Small intestine (tissue), 7 donors: Measurements from ENCODE around the gene SDCCAG8. TPM values are rescaled to one million over a fixed set of nuclear protein-coding genes. Genes with fewer than 3 reads are reported as not detected.
A peak's percentile ranks its signal among the peaks of the same experiment; 100 is the strongest.

Experiments
- DNase-seq, 2 donors: peaks; one replicate each; pipeline versions ENCODE4 v3.0.0 to v3.0.0-alpha.2; 2013
- FAIRE-seq: peaks from 2 replicates; lab custom pipeline; 2012; peaks lifted over from hg19 to GRCh38; lab: Jason Lieb, UNC
- H3K27ac ChIP-seq, 3 donors: one replicate each; pipeline ENCODE4 v1.5.1; 2013; ENCODE audit warnings: low read length in 2 of 3, mild to moderate bottlenecking in 2 of 3, control low read depth in 1 of 3, inconsistent platforms in 1 of 3, low read depth in 1 of 3, moderate library complexity in 1 of 3
- H3K27me3 ChIP-seq, 3 donors: one replicate each; pipeline ENCODE4 v1.6.1; 2013; ENCODE audit warnings: low read length in 3 of 3, inconsistent platforms in 1 of 3; ENCODE audit not compliant: control insufficient read depth in 3 of 3, insufficient read depth in 3 of 3
- H3K36me3 ChIP-seq, 3 donors: one replicate each; pipeline ENCODE4 v1.6.1; 2013; ENCODE audit warnings: low read length in 3 of 3, inconsistent platforms in 1 of 3, low read depth in 1 of 3, mild to moderate bottlenecking in 1 of 3, moderate library complexity in 1 of 3; ENCODE audit not compliant: control insufficient read depth in 3 of 3, insufficient read depth in 2 of 3
- H3K4me1 ChIP-seq, 3 donors: one replicate each; pipeline ENCODE4 v1.6.1; 2013; ENCODE audit warnings: low read length in 2 of 3, inconsistent platforms in 1 of 3, low read depth in 1 of 3, mild to moderate bottlenecking in 1 of 3, moderate library complexity in 1 of 3; ENCODE audit not compliant: control insufficient read depth in 3 of 3, insufficient read depth in 2 of 3
- H3K4me3 ChIP-seq, 3 donors: one replicate each; pipeline ENCODE4 v1.5.1; 2013; ENCODE audit warnings: low read length in 3 of 3, control low read depth in 1 of 3, inconsistent platforms in 1 of 3, low read depth in 1 of 3, mild to moderate bottlenecking in 1 of 3, moderate library complexity in 1 of 3
- H3K9me3 ChIP-seq, 2 donors: one replicate each; pipeline ENCODE4 v1.6.1; 2013; ENCODE audit warnings: low read depth in 1 of 2, low read length in 1 of 2; ENCODE audit not compliant: control insufficient read depth in 2 of 2, insufficient read depth in 1 of 2
- WGBS, 3 donors: extraction: QIAGEN DNeasy Blood & Tissue Kit; methylation state at CpG; one replicate each; pipeline ENCODE4 v1.1.7; 2013; 5-methylcytosine and 5-hydroxymethylcytosine counted together
- polyA plus RNA-seq, 4 donors: library from polyadenylated mRNA; stranded (reverse) in 3 of 4; unstranded in 1 of 4; fragments of 200-250 nt in 3 of 4; fragments of 120-200 nt in 1 of 4; gene quantifications; one replicate each; pipeline versions ENCODE4 v1.2.1 to v1.2.3, GENCODE V29; 2013
- donor health status: healthy with polysubstance abuse.
- donor health status: control.
- donor health status: control.
- donor health status: Bipolar disorder and iron deficiency.
- donor health status: healthy.

Gene SDCCAG8
- polyA plus RNA-seq, 4 donors, result 19.2 to 32.2 (median 23.6) TPM

DNA sequence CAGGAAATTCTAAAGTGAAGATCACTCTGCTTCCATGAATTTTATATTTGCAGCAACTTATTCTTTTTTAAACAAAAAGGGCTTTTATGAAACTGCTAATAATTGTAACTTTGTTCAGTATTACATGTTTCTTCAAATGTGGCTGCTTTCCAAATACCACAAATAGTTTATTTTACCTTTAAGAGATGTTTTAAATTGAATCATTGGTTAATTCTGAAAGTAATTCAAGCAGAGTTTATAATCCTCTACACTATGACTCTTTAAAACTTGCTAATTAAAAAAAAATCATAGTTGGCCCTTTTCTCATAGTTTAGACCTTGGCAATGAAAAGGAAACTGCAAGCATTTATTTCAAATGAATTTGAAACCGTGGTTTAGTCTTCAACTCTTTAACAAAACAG is 59.6 kb downstream of the SDCCAG8 start:
- no peak overlapping the region for H3K27ac ChIP-seq
- DNase-seq, result no peak
- H3K27me3 ChIP-seq, result no peaks in the 10 kb centered on the region
- no peak for FAIRE-seq
- H3K4me3 ChIP-seq, result no peak overlapping the region
- WGBS, 3 donors, result 36 to 67% (median 65%) methylated on average over 1 of the region's 1 CpG
- H3K4me1 ChIP-seq, result no peaks in the 10 kb centered on the region
- H3K36me3 ChIP-seq, result peaks cover 3 to 15% (median 5%) of the 10 kb centered on the region in 3 donors
- H3K9me3 ChIP-seq, result no peaks in the 10 kb centered on the region

DNA sequence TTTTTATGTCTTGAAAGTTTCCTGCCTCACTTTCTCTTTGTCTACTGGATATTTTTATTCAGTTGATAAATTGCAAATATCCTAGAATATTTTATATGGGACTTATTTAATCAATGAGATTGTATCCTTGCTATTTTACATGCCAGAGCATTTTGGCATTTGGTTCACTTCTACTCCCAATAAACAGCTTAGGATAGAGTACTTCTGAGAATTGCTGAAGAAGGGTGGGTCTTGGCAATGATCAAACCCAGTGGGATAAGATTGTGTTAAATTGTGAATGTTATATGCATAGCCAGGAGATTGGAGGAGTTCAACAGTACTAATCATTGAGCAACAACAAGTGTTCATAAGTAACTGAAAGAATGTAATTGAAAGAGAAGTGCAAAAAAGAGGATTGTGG is 60.1 kb downstream of the SDCCAG8 start:
- Histone ChIP-seq H3K27me3 (no peaks in the 10 kb centered on the region), H3K4me1 (no peaks in the 10 kb centered on the region), H3K9me3 (no peaks in the 10 kb centered on the region), H3K27ac (no peak overlapping the region), H3K36me3 (peaks cover 3 to 15% (median 5%) of the 10 kb centered on the region in 3 donors), H3K4me3 (no peak overlapping the region)
- FAIRE-seq, result no peak
- DNase-seq, result no peak

DNA sequence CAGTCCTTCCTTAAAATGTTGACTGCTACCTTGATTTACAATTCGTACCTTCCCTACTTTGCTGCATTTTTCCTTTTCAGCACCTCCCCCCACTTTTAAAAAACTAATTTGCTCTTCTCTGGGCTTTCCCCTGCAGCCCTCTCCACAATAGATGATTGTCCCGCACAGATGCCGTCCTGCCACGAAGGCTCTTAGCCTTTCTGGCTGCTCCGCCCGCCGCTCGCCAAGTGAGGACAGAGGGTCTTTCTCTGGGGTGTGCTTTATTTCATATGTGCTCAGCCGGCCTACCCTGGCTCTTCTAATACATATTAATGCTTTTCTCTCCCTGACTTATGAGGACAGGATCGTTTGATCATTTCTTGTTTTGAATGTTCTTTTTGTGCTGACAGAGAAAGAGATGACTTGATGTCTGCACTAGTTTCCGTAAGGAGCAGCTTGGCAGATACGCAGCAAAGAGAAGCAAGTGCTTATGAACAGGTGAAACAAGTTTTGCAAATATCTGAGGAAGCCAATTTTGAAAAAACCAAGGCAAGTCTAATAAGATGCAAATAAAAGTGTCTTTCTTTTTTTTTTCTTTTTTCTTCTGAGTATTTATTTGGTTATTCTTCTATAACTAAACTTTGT is 60.6 kb downstream of the SDCCAG8 start:
- H3K36me3 ChIP-seq, result peaks cover 3 to 15% (median 5%) of the 10 kb centered on the region in 3 donors
- no peak overlapping the region for H3K27ac ChIP-seq
- no peaks in the 10 kb centered on the region for H3K27me3 ChIP-seq
- no peak overlapping the region for H3K4me3 ChIP-seq
- no peaks in the 10 kb centered on the region for H3K9me3 ChIP-seq
- DNase-seq (no peak), FAIRE-seq (no peak)
- H3K4me1 ChIP-seq, result no peaks in the 10 kb centered on the region
- 75 to 87% (median 85%) methylated on average over 12 of the region's 12 CpGs for WGBS, 3 donors

DNA sequence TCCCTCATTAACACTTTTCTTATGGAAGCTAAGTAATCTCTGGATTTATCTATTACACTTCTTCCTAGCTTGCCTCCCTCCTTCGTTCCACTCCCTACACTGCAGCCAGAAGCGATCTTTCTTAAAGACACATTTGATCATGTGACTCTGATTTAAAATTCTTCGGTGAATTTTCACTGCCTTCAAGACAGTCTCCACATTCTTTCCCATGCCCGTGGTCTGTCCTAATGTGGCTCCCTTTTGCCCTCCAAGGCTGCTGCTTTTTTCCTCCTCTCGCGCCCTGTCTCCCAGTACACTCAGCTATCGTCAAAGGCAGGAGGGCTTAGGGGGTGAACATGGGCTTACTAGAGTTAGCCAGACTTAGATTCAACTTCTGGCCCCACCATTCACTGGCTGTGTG is 64.4 kb downstream of the SDCCAG8 start:
- Histone ChIP-seq H3K4me3 (no peak overlapping the region), H3K36me3 (peaks cover 0 to 11% (median 3%) of the 10 kb centered on the region in 3 donors), H3K4me1 (no peaks in the 10 kb centered on the region), H3K27me3 (no peaks in the 10 kb centered on the region), H3K27ac (no peak overlapping the region), H3K9me3 (no peaks in the 10 kb centered on the region)
- DNase-seq (no peak), FAIRE-seq (no peak)
- WGBS, 3 donors, result 88 to 95% (median 93%) methylated on average over 7 of the region's 7 CpGs

DNA sequence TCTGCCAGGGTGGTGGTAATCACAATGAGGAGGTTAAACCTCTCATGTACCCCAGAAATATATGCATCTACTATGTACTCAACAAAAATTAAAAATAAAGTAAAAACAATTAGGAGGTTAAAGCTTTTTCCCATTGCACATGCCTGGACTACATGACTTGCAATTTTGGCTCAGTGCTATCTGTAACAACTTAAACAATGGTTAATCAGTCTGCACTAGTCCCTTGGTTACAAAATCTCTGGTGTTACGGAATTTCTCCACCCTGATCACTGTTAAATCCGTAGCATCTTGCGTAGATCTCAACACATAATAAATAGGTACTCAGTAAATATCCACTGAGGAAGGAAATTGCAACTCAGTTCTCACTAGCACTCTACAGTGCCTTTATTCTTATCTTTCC is 66.5 kb downstream of the SDCCAG8 start:
- 89 to 94% (median 89%) methylated on average over 3 of the region's 3 CpGs for WGBS, 3 donors
- Histone ChIP-seq H3K36me3 (peaks cover 0 to 6% (median 3%) of the 10 kb centered on the region in 3 donors), H3K4me1 (no peaks in the 10 kb centered on the region)

DNA sequence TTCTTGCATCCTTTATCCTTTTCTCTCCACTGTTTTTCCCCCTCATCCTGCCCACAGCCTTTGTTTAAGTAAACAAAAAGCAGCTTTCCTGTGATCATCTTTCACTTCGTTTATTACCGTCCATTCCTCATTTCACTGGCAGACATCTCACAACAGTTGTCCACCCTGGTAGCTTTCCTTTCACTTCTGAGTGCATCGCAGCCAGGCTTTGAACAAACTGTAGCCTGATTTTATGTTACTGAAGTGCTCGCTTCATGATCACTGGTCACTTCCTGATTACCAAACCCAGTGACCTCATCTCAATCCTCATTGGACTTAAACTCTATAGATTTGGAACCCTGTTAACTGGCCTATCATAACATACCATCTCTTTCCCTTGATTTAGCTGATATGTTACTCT is 67.7 kb downstream of the SDCCAG8 start:
- 69 to 87% (median 85%) methylated on average over 4 of the region's 4 CpGs for WGBS, 3 donors
- no peak for FAIRE-seq
- H3K27ac ChIP-seq, result no peak overlapping the region

More for the DNA sequence above, 66.5 kb downstream of the SDCCAG8 start:
- Histone ChIP-seq H3K9me3 (no peaks in the 10 kb centered on the region), H3K27me3 (no peaks in the 10 kb centered on the region), H3K4me3 (no peak overlapping the region), H3K27ac (no peak overlapping the region)
- DNase-seq, result no peak
- FAIRE-seq, result no peak

DNA sequence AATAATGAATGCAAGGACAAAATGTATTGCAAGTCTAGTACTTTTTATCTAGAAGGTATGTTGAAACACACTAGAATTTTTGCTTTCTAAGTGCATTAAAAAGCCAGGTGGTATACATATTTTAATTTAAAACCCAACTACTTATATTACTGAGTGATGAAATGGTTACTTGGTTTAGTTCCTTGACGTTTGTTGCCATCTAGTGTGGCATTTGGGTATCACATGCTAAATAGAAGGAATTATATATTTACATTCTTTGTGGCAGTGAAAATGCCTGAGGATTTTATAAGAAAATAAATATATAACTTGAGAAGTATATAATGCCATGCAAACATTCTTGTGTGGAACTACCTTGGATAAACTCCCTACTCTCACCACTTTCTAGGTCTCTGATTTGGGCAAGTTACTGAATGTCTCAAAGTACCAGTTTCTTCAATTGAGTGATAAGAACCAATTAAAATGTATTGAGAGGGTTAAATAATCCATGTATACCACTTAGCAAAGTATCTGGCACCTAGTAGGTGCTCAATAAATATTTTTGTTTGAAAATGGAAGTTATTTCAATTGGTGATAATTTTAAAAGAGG is 69.6 kb downstream of the SDCCAG8 start:
- WGBS, 3 donors, result 0% methylated on average over 1 of the region's 1 CpG
- FAIRE-seq, result peak; percentile 92
- H3K4me3 ChIP-seq, result no peak overlapping the region
- DNase-seq, result peak; percentile 54 to 61
- H3K4me1 ChIP-seq, result no peaks in the 10 kb centered on the region
- no peak overlapping the region for H3K27ac ChIP-seq
- H3K27me3 ChIP-seq, result no peaks in the 10 kb centered on the region
- H3K36me3 ChIP-seq, result peaks cover 0 to 1% (median 0%) of the 10 kb centered on the region in 3 donors
- no peaks in the 10 kb centered on the region for H3K9me3 ChIP-seq

More for the DNA sequence above, 67.7 kb downstream of the SDCCAG8 start:
- H3K4me3 ChIP-seq, result no peak overlapping the region
- peaks cover 0 to 5% (median 1%) of the 10 kb centered on the region in 3 donors for H3K36me3 ChIP-seq
- H3K9me3 ChIP-seq, result no peaks in the 10 kb centered on the region
- DNase-seq, result no peak
- H3K4me1 ChIP-seq, result no peaks in the 10 kb centered on the region
- H3K27me3 ChIP-seq, result no peaks in the 10 kb centered on the region

DNA sequence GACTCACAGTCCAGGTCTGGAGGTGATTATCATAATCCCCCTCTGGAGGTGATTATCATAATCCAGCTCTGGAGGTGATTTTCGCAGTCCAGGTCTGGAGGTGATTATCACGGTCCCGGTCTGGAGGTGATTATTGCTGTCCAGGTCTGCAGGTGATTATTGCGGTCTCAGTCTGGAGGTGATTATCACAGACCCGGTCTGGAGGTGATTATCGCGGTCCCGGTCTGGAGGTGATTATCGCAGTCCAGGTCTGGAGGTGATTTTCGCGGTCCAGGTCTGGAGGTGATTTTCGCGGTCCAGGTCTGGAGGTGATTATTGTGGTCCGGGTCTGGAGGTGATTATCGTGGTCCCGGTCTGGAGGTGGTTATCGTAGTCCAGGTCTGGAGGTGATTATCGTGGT is 76.6 kb downstream of the SDCCAG8 start:
- Histone ChIP-seq H3K4me1 (no peaks in the 10 kb centered on the region), H3K36me3 (peaks cover 2 to 12% (median 9%) of the 10 kb centered on the region in 3 donors), H3K9me3 (no peaks in the 10 kb centered on the region), H3K27ac (no peak overlapping the region), H3K4me3 (no peak overlapping the region), H3K27me3 (no peaks in the 10 kb centered on the region)
- FAIRE-seq, result no peak
- WGBS, 3 donors, result 93 to 97% (median 95%) methylated on average over 18 of the region's 18 CpGs
- DNase-seq, result no peak
